Activated T-helper 1 cell treated with anti-CD3 and anti-CD28 coated beads, Interleukin-12 subunit alpha, Interleukin-12 subunit beta, Interleukin-2, Interleukin-4 antibody, amounts not matched to agents 30 ng/mL and 10 ng/mL and 1 ng/mL, durations not matched to agents 14 hours and 24 hours and 36 hours (primary cell): ENCODE measurements around the gene RBM19. TPM values are rescaled to one million over a fixed set of nuclear protein-coding genes. Genes with fewer than 3 reads are reported as not detected.

Experiments used
- DNase-seq: peaks from one replicate; pipeline ENCODE4 v3.0.0; 2021; ENCODE audit warnings: low spot score
- H3K27ac Mint-ChIP-seq: one replicate; pipeline ENCODE4 v1.8.0; 2021; ENCODE audit warnings: mild to moderate bottlenecking, mixed read lengths
- H3K27me3 Mint-ChIP-seq: one replicate; pipeline ENCODE4 v1.8.0; 2022; ENCODE audit warnings: mild to moderate bottlenecking, moderate library complexity, mixed read lengths; ENCODE audit not compliant: insufficient read depth
- H3K36me3 Mint-ChIP-seq: one replicate; pipeline ENCODE4 v1.8.0; 2021; ENCODE audit warnings: low read depth, mixed read lengths
- H3K4me1 Mint-ChIP-seq: one replicate; pipeline ENCODE4 v1.8.0; 2021; ENCODE audit warnings: low read depth, mixed read lengths
- H3K4me3 Mint-ChIP-seq: one replicate; pipeline ENCODE4 v1.8.0; 2021; ENCODE audit warnings: mild to moderate bottlenecking, moderate library complexity, mixed read lengths
- H3K9me3 Mint-ChIP-seq: one replicate; pipeline ENCODE4 v1.8.0; 2021; ENCODE audit warnings: mixed read lengths
- intact Hi-C: fragments of 100-400 bp; cut with micrococcal nuclease; formaldehyde crosslinking; loops from one replicate; pipeline ENCODE4 v1.15.1; 2024
- total RNA-seq: library from RNA; stranded (reverse); gene quantifications from 2 replicates; pipeline ENCODE4 v1.2.3, GENCODE V29; 2022

RBM19 gene
- total RNA-seq, 1 donor from 2014 or later = 102 TPM

GRCh38 chr12:113792450-113792849, 173.7 kb downstream of the RBM19 start:
- Mint-ChIP-seq H3K9me3 (no peaks in the 10 kb centered on the region), H3K4me3 (no peak overlapping the region), H3K4me1 (no peaks in the 10 kb centered on the region), H3K36me3 (no peaks in the 10 kb centered on the region), H3K27ac (no peak overlapping the region), H3K27me3 (no peaks in the 10 kb centered on the region)
- intact Hi-C loops = no loop called here
- no peak for DNase-seq

GRCh38 chr12:113788020-113788856, 177.9 kb downstream of the RBM19 start:
- H3K36me3 Mint-ChIP-seq = no peaks in the 10 kb centered on the region
- H3K4me1 Mint-ChIP-seq = no peaks in the 10 kb centered on the region
- intact Hi-C loops = no loop called here
- no peak overlapping the region for H3K4me3 Mint-ChIP-seq
- peaks cover 5% of the 10 kb centered on the region for H3K27me3 Mint-ChIP-seq
- no peak overlapping the region for H3K27ac Mint-ChIP-seq
- DNase-seq = no peak
- H3K9me3 Mint-ChIP-seq = no peaks in the 10 kb centered on the region

- intact Hi-C loops = no loop called here
- Mint-ChIP-seq H3K27me3 (peaks cover 5% of the 10 kb centered on the region), H3K9me3 (no peaks in the 10 kb centered on the region), H3K4me1 (no peaks in the 10 kb centered on the region), H3K36me3 (no peaks in the 10 kb centered on the region), H3K4me3 (no peak overlapping the region), H3K27ac (no peak overlapping the region)
- DNase-seq = no peak
Measured at GRCh38 chr12:113786107-113786506, 180.0 kb downstream of the RBM19 start.

- H3K4me3 Mint-ChIP-seq = no peak overlapping the region
- no peaks in the 10 kb centered on the region for H3K36me3 Mint-ChIP-seq
- H3K27ac Mint-ChIP-seq = no peak overlapping the region
- peaks cover 5% of the 10 kb centered on the region for H3K27me3 Mint-ChIP-seq
- H3K4me1 Mint-ChIP-seq = no peaks in the 10 kb centered on the region
- intact Hi-C loops = no loop called here
- H3K9me3 Mint-ChIP-seq = peaks cover 3% of the 10 kb centered on the region
- no peak for DNase-seq
Measured at GRCh38 chr12:113783811-113784210, 182.3 kb downstream of the RBM19 start.

- H3K27me3 Mint-ChIP-seq = peaks cover 5% of the 10 kb centered on the region
- no peak for DNase-seq
- no peaks in the 10 kb centered on the region for H3K36me3 Mint-ChIP-seq
- no peak overlapping the region for H3K27ac Mint-ChIP-seq
- intact Hi-C loops = no loop called here
- peaks cover 3% of the 10 kb centered on the region for H3K9me3 Mint-ChIP-seq
- H3K4me3 Mint-ChIP-seq = no peak overlapping the region
- no peaks in the 10 kb centered on the region for H3K4me1 Mint-ChIP-seq
Measured at GRCh38 chr12:113782873-113783272, 183.3 kb downstream of the RBM19 start.

GRCh38 chr12:113781415-113782198, 184.5 kb downstream of the RBM19 start:
- H3K27ac Mint-ChIP-seq = no peak overlapping the region
- no peaks in the 10 kb centered on the region for H3K36me3 Mint-ChIP-seq
- H3K4me1 Mint-ChIP-seq = no peaks in the 10 kb centered on the region
- H3K9me3 Mint-ChIP-seq = peaks cover 3% of the 10 kb centered on the region
- DNase-seq = no peak
- peaks cover 5% of the 10 kb centered on the region for H3K27me3 Mint-ChIP-seq
- intact Hi-C loops = no loop called here
- H3K4me3 Mint-ChIP-seq = no peak overlapping the region

- Mint-ChIP-seq H3K9me3 (peaks cover 3% of the 10 kb centered on the region), H3K27ac (no peak overlapping the region), H3K4me1 (no peaks in the 10 kb centered on the region), H3K27me3 (no peaks in the 10 kb centered on the region), H3K4me3 (no peak overlapping the region), H3K36me3 (no peaks in the 10 kb centered on the region)
- intact Hi-C loops = no loop called here
- no peak for DNase-seq
Measured at GRCh38 chr12:113779774-113780173, 186.4 kb downstream of the RBM19 start.

GRCh38 chr12:113778432-113779132, 187.5 kb downstream of the RBM19 start:
- no peaks in the 10 kb centered on the region for H3K36me3 Mint-ChIP-seq
- no peak for DNase-seq

GRCh38 chr12:113777751-113778150, 188.4 kb downstream of the RBM19 start:
- Mint-ChIP-seq H3K27ac (no peak overlapping the region), H3K4me3 (no peak overlapping the region), H3K9me3 (peaks cover 3% of the 10 kb centered on the region), H3K27me3 (no peaks in the 10 kb centered on the region), H3K36me3 (no peaks in the 10 kb centered on the region), H3K4me1 (no peaks in the 10 kb centered on the region)
- no peak for DNase-seq
- intact Hi-C loops = no loop called here

More at GRCh38 chr12:113778432-113779132, 187.5 kb downstream of the RBM19 start:
- intact Hi-C loops = no loop called here
- H3K9me3 Mint-ChIP-seq = peaks cover 3% of the 10 kb centered on the region
- no peaks in the 10 kb centered on the region for H3K4me1 Mint-ChIP-seq
- H3K4me3 Mint-ChIP-seq = no peak overlapping the region
- no peaks in the 10 kb centered on the region for H3K27me3 Mint-ChIP-seq
- H3K27ac Mint-ChIP-seq = no peak overlapping the region

- Mint-ChIP-seq H3K4me1 (no peaks in the 10 kb centered on the region), H3K36me3 (no peaks in the 10 kb centered on the region), H3K9me3 (peaks cover 3% of the 10 kb centered on the region), H3K27me3 (no peaks in the 10 kb centered on the region), H3K4me3 (no peak overlapping the region), H3K27ac (no peak overlapping the region)
- DNase-seq = no peak
- intact Hi-C loops = no loop called here
Measured at GRCh38 chr12:113776536-113776935, 189.6 kb downstream of the RBM19 start.

GRCh38 chr12:113774526-113774925, 191.6 kb downstream of the RBM19 start:
- no peaks in the 10 kb centered on the region for H3K4me1 Mint-ChIP-seq
- intact Hi-C loops = no loop called here
- no peak overlapping the region for H3K27ac Mint-ChIP-seq
- H3K4me3 Mint-ChIP-seq = no peak overlapping the region
- no peak for DNase-seq
- H3K36me3 Mint-ChIP-seq = no peaks in the 10 kb centered on the region
- H3K9me3 Mint-ChIP-seq = no peaks in the 10 kb centered on the region
- no peaks in the 10 kb centered on the region for H3K27me3 Mint-ChIP-seq

- no peaks in the 10 kb centered on the region for H3K27me3 Mint-ChIP-seq
- H3K4me3 Mint-ChIP-seq = no peak overlapping the region
- no peak for DNase-seq
- intact Hi-C loops = no loop called here
- no peaks in the 10 kb centered on the region for H3K9me3 Mint-ChIP-seq
- H3K36me3 Mint-ChIP-seq = no peaks in the 10 kb centered on the region
- no peak overlapping the region for H3K27ac Mint-ChIP-seq
- H3K4me1 Mint-ChIP-seq = no peaks in the 10 kb centered on the region
Measured at GRCh38 chr12:113772505-113773030, 193.6 kb downstream of the RBM19 start.
